ENCODE measurements around the gene EPGN.

The EPGN gene

GRCh38 chr4:74297539-74297938 lies 10.7 kb upstream of the EPGN start:
- H3K4me3 ChIP-seq (ENCODE audit: control insufficient read depth, low read depth, low read length) = no peak overlapping the region
- no peak for TF ChIP-seq CTCF (IDR thresholded peaks at IDR 0.05; ENCODE audit: control insufficient read depth, insufficient read depth, low read depth, low read length, missing control alignments)
- no peak for DNase-seq (ENCODE audit: low read depth)

GRCh38 chr4:74304095-74304625 lies 4.1 kb upstream of the EPGN start:
- no peak overlapping the region for H3K4me3 ChIP-seq (ENCODE audit: control insufficient read depth, low read depth, low read length)
- DNase-seq (ENCODE audit: low read depth) = no peak
- no peak for TF ChIP-seq CTCF (IDR thresholded peaks at IDR 0.05; ENCODE audit: control insufficient read depth, insufficient read depth, low read depth, low read length, missing control alignments)

- no peak for TF ChIP-seq CTCF (IDR thresholded peaks at IDR 0.05; ENCODE audit: control insufficient read depth, insufficient read depth, low read depth, low read length, missing control alignments)
- H3K4me3 ChIP-seq (ENCODE audit: control insufficient read depth, low read depth, low read length) = no peak overlapping the region
- DNase-seq (ENCODE audit: low read depth) = no peak
Measured at GRCh38 chr4:74305000-74305399, 3.3 kb upstream of the EPGN start.

GRCh38 chr4:74307170-74307569 lies 1.1 kb upstream of the EPGN start:
- no peak overlapping the region for H3K4me3 ChIP-seq (ENCODE audit: control insufficient read depth, low read depth, low read length)
- DNase-seq (ENCODE audit: low read depth) = no peak
- no peak for TF ChIP-seq CTCF (IDR thresholded peaks at IDR 0.05; ENCODE audit: control insufficient read depth, insufficient read depth, low read depth, low read length, missing control alignments)

- H3K4me3 ChIP-seq (ENCODE audit: control insufficient read depth, low read depth, low read length) = no peak overlapping the region
- no peak for TF ChIP-seq CTCF (IDR thresholded peaks at IDR 0.05; ENCODE audit: control insufficient read depth, insufficient read depth, low read depth, low read length, missing control alignments)
- DNase-seq (ENCODE audit: low read depth) = no peak
Measured at GRCh38 chr4:74309223-74309622, 953 bp downstream of the EPGN start.

- no peak for DNase-seq (ENCODE audit: low read depth)
- TF ChIP-seq CTCF (IDR thresholded peaks at IDR 0.05; ENCODE audit: control insufficient read depth, insufficient read depth, low read depth, low read length, missing control alignments) = peak; percentile 67
- no peak overlapping the region for H3K4me3 ChIP-seq (ENCODE audit: control insufficient read depth, low read depth, low read length)
Measured at GRCh38 chr4:74311696-74312313, 3.5 kb downstream of the EPGN start.
